GM12892 (cell line): ENCODE results near the gene RASSF3.
"Not testable (repeated sequence)": the region's sequence is repeated elsewhere in the genome, so short reads cannot be mapped to it uniquely, and the experiment has no call there.

ENCODE experiments used
- POLR2A ChIP-seq: IDR thresholded peaks from 2 replicates; pipeline ENCODE4 v1.6.1; 2011; ENCODE audit warnings: low read depth, low read length, control low read depth
- POLR2AphosphoS5 ChIP-seq: IDR thresholded peaks from 2 replicates; pipeline ENCODE4 v1.6.1; 2011; ENCODE audit warnings: low read depth, low read length, control low read depth

- not testable (repeated sequence) for TF ChIP-seq POLR2A, POLR2AphosphoS5
Observed at GRCh38 chr12:64613775-64614398, 3.6 kb downstream of the RASSF3 start.
